Measurements from ENCODE around the gene POC5.
"Not testable (repeated sequence)": the region's sequence is repeated elsewhere in the genome, so short reads cannot be mapped to it uniquely, and the experiment has no call there.

POC5 gene

GRCh38 chr5:75695472-75696351 lies 21.5 kb downstream of the POC5 start:
- not testable (repeated sequence) for DNase-seq

DNA sequence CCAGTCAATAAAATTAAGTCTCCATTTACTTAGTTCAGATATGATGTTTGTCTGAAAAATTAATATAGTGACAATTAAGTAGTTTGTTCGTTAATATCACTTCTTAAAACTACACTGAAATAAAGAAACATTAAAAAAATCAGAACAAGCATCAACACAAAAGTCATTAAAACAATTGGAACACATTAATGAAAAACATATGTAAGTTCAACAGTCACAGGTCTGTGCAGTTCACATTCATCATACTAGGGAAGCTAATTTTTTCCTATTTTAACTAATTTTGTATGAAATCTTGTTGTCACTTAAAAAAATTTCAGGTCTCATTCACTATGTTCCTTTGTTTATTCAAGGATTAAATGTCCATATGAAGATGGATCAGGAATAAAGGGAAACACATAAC lies 22.5 kb downstream of the POC5 start:
- DNase-seq, result no peak

DNA sequence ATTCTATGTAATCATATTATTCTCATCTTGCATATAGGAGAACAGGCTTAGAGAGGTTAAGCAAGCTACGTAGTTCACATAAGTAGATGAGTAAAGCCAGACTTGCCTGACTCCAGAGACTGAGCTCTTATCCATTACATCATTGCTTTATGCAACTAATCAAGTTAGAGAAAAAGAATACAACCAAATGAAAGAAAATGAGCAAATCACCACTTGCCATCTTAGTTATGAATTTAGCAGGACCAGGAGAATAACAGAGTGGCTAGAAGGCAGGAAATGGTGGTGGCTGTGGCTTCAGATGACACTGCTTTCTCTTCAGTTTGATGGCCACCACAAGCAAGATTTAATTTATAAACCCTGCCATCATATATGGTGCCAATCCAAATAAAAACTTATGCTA lies 26.6 kb downstream of the POC5 start:
- no peak for DNase-seq

DNA sequence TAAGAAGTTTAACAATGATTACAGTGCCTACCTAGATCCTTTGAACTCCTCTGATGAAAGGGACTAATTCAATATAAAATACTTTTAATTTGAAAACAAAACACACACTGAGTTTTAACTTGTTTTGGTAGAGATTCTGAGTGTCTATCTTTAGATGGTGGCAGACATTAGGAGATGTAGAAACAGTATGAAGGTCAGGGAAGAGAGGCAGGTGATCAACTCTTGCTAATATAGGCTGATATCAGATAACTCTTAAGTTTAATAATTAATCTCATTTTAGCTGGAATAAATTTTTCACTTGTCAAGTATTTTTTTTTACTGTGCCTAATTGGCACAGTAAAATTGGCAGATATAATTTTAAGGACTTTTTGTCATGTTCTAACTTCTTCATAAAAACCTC lies 30.8 kb downstream of the POC5 start:
- DNase-seq, result no peak

GRCh38 chr5:75685141-75685540 lies 32.1 kb downstream of the POC5 start:
- DNase-seq, result no peak

DNA sequence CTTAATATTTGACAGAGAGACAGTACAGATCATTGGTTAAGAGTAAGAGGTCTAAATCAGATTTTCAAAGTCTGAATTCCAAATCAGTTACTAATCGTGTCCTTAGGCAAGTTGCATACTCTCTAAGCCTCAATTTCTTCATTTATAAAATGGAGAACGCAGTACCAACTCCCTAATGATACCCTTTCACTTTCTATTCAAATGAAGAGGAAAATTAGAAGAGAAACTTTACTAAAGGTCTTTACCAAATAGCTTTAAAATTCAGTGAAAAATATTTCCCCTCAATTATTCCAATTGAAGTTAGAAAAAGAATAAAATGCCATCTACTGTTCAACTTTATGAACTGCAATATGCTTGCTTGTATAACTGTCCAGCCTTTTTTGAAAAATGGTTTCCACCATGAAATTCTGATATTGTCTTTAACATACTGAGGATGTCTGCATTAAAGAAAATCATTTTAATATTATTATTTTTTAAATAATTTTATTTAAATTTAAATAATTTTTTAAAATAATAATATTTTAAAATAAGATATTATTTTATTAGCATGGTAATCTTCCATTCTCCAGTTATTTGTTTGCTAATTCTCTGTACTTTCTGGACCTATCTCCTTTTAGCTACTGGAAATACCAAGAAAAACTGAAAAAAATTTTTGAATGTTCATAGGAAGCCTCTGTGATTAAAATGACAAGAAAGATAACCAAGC lies 36.0 kb downstream of the POC5 start:
- DNase-seq, result peak in 1 of 2 experiments; percentile 19

DNA sequence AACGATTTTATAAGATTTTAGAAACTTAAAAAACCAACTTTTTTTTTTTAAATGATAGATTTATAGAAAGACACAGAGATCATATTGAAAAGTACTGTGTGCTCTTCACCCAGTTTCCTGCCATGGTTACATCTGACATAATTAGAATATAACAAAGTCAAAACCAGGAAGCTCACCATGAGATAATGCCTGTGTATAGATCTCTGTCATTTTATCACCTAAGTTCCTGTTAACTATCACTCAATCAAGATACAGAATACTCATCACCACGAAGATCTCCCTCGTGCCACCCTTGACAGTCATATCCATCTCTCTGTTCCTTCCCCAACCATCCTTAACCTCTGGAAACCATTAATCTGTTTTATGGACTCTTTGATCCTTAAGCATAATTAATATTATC lies 39.1 kb downstream of the POC5 start:
- DNase-seq, result no peak

- no peak for DNase-seq
These were observed 39.6 kb downstream of the POC5 start for GRCh38 chr5:75677607-75678006.

DNA sequence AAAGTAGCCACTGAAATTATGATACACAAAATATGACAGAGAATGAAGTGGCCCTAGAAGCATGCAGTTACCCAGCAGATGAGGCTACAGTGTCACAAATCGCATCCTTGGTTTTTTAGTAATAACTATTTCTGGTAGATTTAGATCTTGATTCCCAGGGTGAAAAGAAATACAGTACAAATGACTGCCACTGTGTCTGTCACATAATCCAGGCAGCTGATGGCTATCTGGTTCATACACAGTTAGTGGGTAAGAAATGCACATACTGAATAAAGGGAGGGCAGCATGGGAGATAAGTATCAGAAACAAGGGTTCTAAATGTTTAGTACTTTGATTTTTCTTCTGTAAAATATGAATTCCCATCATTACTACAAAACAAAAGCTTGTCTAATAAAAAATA lies 41.5 kb downstream of the POC5 start:
- no peak for DNase-seq

DNA sequence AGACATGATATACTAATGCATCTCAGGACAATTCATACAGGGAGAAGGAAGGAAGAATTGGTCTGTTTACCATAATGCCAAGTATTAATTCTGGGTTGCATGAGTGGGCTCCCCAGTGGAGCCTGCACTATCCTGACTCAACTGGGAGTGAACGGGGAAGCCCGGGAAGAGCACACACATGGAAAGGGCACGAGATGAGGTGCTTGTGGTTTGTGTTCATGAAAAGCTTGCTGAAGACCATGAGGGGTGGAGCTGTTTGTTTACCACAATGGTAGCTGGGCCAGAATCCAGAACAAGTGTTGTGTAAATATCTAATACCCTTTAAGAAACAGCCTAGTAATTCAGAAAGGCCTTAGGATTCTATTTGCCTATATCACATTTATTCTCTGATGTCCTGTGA lies 44.6 kb downstream of the POC5 start:
- peak in 1 of 2 experiments; percentile 0 for DNase-seq

- DNase-seq, result no peak
These were observed 45.7 kb downstream of the POC5 start for GRCh38 chr5:75671506-75671905.

GRCh38 chr5:75670577-75670976 lies 46.7 kb downstream of the POC5 start:
- no peak for DNase-seq

DNA sequence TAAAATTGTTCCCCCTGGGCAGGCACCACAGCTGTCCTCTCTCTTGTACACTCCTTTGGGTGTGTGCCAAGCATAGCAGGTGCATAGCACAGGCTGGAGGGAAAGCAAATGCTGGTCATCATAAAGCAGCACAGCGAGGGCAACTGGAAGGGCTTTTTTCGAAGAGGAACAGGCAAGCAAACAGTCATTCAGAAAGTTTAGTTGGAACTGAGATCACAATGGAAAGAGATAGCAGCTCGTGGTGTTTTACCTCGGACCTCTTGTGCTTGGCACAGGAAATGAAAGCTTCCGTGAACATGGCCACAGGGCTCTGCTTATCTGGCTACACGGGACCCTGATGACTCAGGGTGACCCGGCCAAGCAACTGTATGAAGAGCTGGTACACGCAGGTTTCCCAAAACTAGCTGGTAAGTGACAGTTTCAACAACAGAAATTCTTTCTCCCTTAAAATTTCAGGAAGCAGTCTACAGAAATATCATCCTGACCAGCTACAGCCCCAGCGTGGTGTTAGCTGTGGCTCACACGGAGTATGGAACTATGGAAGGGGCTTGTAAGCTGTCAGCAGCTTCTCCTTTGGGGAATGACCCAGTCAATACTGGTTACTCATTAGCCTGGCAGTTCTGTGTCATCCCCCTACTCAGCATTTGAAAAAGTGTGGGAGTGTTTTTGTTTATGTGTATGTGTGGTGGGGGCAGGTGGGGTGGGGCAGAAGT lies 48.1 kb downstream of the POC5 start:
- DNase-seq, result peak; percentile 47 to 65

- no peak for DNase-seq
These were observed 48.8 kb downstream of the POC5 start for GRCh38 chr5:75668445-75668844.

- DNase-seq, result no peak
These were observed 49.7 kb downstream of the POC5 start for GRCh38 chr5:75667586-75667985.

DNA sequence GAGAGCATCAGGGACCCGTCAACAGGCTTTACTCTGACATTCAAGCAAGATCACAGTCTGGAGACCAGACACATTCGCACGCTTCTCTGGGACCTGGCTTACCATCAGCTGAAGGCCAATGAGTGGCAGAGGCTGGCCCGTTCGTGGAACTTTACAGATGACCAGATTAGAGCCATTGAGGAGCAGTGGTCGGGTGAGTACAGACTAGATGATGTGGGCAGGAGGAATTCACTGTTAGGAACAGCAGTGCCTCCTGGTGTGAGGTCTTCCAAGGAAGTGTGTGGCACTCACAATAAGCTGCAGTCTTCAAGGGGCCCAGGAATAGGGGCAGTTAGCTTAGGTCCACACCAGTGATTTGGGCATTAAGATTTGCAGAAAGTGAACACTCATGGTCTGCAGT lies 50.4 kb downstream of the POC5 start:
- no peak for DNase-seq

- no peak for DNase-seq
These were observed 52.3 kb downstream of the POC5 start for GRCh38 chr5:75664979-75665378.

DNA sequence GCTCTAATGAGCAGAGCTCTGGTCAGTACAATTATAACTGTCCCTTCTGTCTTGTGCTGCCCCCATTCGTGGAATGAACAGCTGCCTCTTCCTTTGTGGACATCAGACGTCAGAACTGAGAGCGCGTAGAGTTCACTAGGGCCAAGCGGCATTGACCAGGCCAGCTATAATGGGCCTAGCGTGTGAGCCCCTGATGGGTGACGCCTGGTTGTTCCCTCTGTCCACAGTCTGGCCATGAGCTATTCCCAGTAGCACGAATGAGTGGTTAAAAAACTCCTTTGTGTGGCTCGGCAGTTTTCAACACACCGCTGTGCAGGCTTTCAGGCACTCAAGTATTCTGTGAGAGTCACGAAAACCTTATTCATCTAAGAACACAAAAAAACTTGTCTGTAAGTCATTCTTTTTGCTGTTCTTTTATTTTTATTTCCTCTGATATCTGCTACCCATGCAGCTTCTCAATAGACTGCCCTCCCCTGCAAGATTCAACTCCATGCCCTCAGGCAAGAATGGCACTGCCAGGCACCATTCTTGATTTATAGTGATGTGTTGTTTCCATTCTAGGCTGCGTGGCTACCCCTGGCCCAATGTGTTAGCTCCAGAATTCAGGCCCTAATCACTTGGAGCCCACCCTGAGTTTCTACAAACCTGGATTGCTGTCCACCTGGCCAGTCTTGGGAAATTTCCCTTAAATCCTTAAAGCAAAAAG lies 53.5 kb downstream of the POC5 start:
- peak in 1 of 2 experiments; percentile 3 for DNase-seq

DNA sequence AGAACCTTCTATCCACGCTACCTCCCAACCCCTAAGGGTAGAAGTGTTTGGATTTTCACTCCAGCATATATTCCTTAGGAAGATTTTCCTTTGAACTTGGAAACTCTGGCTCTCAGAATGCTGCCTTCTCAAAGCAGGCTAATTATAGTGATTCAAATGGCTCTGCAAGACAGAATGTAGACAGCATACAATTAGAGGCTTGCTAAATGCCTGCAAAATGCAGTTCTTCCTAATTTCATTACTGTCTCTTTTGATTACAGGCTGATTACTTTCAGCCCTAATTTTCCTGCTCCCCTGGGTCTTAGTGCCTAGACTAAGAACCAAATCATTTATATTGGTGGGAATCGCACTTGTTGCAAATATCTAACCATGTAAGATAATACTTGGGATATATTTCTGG lies 55.2 kb downstream of the POC5 start:
- no peak for DNase-seq

DNA sequence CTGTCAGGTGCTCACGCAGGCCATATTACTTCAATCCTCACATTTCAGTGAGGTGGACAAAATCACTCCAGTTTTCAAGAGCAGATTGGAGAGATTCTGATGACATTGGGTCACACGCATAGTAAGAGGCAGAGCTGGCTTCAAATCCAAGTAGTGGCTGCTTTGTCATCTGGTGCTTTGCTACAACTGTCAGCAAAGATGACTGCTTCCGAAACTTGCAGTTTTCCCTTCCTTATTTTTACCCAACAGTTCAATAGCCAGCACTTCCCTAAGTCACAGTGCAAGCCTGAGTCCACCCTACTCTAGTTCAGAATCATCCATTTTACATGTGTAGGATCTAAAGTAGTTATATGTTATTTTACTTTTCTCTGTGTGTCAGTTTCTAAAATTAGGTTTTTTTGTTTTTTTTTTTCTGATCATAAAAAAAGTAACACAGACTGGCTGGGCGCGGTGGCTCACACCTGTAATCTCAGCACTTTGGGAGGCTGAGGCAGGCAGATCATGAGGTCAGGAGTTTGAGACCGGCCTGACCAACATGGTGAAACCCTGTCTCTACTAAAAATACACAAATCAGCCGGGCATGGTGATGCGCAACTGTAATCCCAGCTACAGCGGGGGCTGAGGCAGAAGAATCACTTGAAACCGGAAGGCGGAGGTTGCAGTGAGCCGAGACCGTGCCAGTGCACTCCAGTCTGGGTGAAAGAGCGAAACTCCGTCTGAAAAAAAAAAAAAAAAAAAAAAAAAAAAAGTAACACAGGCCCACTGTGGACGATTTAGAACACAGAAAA lies 56.4 kb downstream of the POC5 start:
- no peak for DNase-seq

DNA sequence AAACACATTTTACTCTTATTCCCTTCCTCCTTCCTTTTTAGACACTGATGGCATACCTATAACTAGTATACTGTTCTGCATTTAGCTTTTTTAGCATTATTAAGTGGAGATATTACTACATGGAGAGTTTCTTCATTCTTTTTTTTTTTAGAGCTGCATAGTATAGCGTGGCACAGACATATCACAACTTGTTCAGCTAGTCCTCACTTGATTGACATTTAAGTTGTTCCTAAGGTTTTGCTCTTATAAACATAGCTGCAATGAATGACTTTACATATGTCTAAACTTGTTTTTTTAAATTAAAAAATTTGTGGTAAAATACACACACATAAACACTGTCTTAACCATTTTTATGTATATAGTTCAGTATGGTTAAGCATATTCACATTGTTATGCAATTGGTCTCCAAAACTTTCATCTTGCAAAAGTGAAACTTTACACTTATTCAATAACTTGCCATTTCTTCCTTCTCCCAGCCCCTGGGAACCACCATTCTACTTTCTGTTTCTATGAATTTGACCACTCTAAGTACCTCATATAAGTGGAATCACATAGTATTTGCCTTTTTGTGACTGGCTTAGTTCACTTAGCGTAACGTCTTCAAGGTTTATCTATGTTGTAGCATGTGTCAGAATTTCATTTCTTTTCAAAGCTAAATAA lies 57.3 kb downstream of the POC5 start:
- no peak for DNase-seq

All from NCI-H2081 (cell line).